Kidney epithelial cell (primary cell): ENCODE measurements around the gene KIF26A. TPM values are rescaled to one million over a fixed set of nuclear protein-coding genes. Genes with fewer than 3 reads are reported as not detected.

Experiments
- DNase-seq: peaks from one replicate; pipeline ENCODE4 v3.0.0-alpha.2; 2010; ENCODE audit warnings: low read depth
- H3K27me3 ChIP-seq: 2 replicates; pipeline ENCODE4 v1.6.0; 2011; ENCODE audit warnings: low read length; ENCODE audit not compliant: control insufficient read depth, insufficient read depth
- H3K36me3 ChIP-seq: 2 replicates; pipeline ENCODE4 v1.5.1; 2011; ENCODE audit warnings: low read length; ENCODE audit not compliant: control insufficient read depth, insufficient read depth
- H3K4me3 ChIP-seq: 2 replicates; pipeline ENCODE4 v1.5.1; 2011; ENCODE audit warnings: low read depth, mild to moderate bottlenecking, control low read depth, low read length
- total RNA-seq: library from RNA; depleted of rRNA; stranded (reverse); fragments of >200 nt; gene quantifications from 2 replicates; pipeline ENCODE4 v1.2.3, GENCODE V29; 2015
- TF ChIP-seq, protein P1 (sequence below): IDR thresholded peaks from 2 replicates; pipeline ENCODE4 v1.5.1; 2011; ENCODE audit warnings: mild to moderate bottlenecking, moderate library complexity, low read length, control low read depth, inconsistent platforms; ENCODE audit not compliant: insufficient read depth, poor library complexity, severe bottlenecking

KIF26A gene
- total RNA-seq, 1 donor from 2014 or later, result 0.21 TPM

DNA sequence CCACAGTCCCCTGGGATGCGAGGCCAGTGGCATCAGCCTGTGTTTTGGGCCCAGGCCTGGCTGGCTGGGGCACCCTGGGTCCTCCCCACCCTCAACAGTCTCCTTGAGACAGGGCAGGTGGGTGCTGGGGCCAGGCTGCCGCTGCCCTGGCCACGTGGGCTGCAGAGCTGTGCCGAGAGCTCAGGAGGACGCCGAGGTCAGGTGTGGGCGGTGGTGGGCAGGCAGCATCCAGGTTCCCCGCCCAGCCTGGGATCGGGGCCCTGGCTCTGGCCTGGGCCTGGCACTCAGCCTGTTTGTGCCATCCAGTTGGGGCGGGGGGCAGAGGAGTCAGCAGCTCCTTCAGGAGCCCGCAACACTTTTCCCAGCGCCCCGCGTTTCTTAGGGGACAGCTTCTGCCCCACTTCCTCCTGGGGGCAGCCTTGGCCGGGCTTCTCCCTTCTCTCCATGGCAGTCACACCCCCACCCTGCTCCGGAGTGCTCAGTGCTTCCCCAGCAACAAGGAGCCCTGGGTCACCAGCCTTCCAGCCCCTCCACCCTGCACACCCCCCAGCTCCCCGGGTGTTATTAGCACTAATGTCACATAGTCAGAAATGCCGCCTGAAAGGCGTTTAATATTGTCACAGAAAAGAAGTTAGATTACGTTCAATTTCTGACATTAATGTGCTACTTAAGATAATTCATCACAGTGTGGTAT is 30.8 kb downstream of the KIF26A start:
- no peak overlapping the region for H3K4me3 ChIP-seq
- peaks cover 20% of the 10 kb centered on the region for H3K27me3 ChIP-seq
- H3K36me3 ChIP-seq, result no peaks in the 10 kb centered on the region
- DNase-seq, result no peak
- TF ChIP-seq, protein P1, sequence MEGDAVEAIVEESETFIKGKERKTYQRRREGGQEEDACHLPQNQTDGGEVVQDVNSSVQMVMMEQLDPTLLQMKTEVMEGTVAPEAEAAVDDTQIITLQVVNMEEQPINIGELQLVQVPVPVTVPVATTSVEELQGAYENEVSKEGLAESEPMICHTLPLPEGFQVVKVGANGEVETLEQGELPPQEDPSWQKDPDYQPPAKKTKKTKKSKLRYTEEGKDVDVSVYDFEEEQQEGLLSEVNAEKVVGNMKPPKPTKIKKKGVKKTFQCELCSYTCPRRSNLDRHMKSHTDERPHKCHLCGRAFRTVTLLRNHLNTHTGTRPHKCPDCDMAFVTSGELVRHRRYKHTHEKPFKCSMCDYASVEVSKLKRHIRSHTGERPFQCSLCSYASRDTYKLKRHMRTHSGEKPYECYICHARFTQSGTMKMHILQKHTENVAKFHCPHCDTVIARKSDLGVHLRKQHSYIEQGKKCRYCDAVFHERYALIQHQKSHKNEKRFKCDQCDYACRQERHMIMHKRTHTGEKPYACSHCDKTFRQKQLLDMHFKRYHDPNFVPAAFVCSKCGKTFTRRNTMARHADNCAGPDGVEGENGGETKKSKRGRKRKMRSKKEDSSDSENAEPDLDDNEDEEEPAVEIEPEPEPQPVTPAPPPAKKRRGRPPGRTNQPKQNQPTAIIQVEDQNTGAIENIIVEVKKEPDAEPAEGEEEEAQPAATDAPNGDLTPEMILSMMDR, result no peak

DNA sequence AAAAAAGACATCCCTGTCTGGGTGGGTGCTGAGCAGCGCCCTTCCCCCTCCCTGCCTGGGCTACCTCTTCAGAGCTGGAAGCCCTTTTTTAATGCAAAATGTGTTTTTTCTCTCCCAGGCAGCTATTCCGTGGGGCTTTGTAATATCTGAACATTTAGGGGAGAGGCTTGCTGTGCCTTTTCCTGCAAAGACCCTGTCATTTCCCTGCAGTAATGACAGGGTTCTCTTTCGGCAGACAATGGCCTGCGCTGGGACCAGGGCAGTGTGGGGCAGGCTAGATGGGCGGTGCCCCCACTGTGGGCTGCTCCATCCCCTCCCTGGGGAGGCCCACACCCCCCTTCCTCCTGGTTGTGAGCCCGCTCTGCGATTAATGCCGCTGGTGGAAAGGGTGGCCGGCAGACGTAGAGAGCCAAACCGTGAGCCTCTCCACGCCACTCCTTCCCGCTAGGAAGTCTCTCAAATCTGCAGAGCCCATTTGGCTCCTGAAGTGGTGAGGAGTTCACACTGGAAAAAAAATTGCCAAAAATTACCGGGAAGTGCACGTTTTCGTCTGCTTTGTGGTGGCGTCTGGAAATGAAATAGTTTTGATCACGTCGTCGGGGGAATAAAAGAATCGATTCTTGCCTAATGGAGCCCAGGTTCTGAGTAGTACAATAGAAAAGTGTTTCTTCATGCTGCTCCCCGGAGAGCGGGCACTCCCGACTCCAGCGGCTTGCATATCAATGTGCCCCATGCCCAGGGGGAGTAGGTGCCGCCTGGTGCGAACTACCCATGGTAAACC is 31.5 kb downstream of the KIF26A start:
- Histone ChIP-seq H3K4me3 (no peak overlapping the region), H3K36me3 (no peaks in the 10 kb centered on the region), H3K27me3 (peaks cover 23% of the 10 kb centered on the region)
- no peak for DNase-seq
- TF ChIP-seq, protein P1, result no peak

DNA sequence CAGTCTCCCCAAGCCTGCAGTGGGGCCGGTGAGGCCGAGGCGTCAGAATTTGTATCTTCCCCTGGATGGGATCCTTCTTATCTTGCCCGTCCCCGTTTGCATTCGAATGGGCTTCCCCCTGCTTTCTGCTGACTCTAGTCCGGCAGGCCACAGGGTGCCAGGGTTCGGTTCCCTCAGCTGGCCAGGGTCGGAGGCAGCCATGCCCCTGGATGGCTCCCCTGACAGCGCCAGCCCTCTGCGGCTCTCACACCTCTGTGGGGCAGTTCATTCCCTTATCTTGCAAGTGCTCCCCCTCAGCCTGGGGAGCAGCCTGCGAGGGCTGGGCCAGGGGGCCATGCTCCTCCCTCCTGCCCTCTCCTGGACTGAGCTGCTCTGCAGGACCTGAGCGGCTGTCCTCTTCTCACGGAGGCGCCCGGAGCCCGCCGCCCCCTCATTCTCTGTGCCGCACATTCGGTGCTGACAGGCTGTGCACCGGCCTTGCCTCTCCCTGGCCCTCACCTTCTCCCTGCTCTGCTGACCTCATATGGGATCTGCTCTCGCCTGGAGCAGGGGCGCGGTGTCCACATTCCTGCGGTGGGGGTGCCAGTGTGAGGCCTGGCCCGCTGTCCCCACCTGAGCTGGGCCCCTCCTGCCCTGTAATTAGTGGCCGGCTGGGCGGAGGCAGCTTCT is 32.8 kb downstream of the KIF26A start:
- Histone ChIP-seq H3K36me3 (no peaks in the 10 kb centered on the region), H3K27me3 (peaks cover 24% of the 10 kb centered on the region), H3K4me3 (no peak overlapping the region)
- no peak for DNase-seq
- TF ChIP-seq, protein P1, result no peak

DNA sequence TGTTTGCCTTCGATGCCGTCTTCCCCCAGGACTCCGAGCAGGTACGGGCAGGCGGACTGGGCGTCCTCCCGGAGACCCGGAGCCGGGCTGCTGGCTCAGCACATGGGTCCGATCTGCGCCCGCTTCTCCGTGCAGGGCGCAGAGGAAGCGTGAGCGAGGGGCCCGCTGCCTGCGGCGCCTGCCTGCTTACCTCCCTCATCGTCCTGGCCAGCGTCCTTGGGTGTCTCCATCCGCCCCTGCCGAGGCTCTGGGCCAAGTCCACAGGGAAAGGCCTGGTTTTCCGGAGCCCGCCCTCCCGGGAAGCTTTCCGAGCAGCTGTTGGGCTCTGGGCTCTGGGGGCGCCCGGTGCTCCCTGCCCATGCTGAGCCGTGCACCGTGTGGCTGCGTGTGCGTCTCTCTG is 33.5 kb downstream of the KIF26A start:
- no peak for DNase-seq
- Histone ChIP-seq H3K36me3 (no peaks in the 10 kb centered on the region), H3K27me3 (peaks cover 24% of the 10 kb centered on the region), H3K4me3 (no peak overlapping the region)
- TF ChIP-seq, protein P1, result no peak

DNA sequence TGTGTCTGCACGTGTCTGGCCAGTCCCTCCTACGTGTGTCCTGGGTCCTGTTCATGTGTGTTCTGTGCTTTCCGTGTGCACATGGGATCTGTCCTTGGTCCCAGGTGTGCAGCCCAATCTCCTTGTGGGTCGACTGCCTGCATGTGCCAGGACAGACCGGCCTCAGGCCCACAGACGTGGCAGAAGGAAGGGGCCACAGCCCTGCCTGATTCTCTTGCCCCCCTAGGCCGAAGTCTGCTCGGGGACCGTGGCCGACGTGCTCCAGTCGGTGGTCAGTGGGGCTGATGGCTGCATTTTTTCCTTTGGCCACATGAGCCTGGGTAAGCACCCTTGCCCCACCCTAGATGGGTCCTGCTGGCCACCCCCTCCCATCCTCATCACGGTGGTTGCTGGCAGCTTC is 34.0 kb downstream of the KIF26A start:
- Histone ChIP-seq H3K36me3 (no peaks in the 10 kb centered on the region), H3K27me3 (peaks cover 24% of the 10 kb centered on the region), H3K4me3 (no peak overlapping the region)
- DNase-seq, result no peak
- TF ChIP-seq, protein P1, result no peak
